Hematopoietic multipotent progenitor cell treated with erythropoietin and hydrocortisone succinate and interleukin-3 and kit ligand, for 6 days (in vitro differentiated cells): ENCODE results near the gene EIF3K.
A peak's percentile ranks its signal among the peaks of the same experiment; 100 is the strongest.

Experiments used
- DNase-seq: peaks from one replicate; pipeline ENCODE4 v3.0.0-alpha.2; 2015

Gene EIF3K

DNA sequence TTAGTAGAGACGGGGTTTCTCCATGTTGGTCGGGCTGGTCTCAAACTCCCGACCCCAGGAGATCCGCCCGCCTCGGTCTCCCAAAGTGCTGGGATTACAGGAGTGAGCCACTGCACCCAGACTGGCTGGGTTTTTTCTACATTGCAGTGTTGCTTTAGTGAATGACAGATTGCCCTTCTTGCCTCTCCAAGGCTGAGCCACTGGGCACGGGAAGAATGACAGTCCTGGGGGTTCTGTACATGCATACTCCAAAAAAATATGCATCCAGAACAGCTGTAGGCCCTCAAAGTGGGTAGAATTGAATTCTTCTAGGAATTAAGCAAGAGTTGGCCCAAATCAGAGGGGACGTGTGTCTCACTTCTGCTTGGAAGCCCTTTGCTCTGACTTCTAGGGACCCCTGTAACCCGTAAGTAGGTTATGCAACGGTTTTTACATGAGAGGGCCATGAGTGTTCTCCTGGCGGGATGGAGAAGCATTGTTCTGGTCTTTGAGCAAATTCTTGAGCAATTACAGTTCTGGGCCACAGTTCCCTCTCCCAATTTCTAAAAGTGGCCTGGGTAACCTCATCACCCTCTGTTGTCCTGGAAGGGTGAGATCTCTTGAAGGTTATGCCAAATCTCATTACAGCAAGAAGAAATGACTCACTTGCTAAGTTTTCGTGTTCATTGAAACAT, 32.1 kb downstream of the EIF3K start:
- no peak for DNase-seq

DNA sequence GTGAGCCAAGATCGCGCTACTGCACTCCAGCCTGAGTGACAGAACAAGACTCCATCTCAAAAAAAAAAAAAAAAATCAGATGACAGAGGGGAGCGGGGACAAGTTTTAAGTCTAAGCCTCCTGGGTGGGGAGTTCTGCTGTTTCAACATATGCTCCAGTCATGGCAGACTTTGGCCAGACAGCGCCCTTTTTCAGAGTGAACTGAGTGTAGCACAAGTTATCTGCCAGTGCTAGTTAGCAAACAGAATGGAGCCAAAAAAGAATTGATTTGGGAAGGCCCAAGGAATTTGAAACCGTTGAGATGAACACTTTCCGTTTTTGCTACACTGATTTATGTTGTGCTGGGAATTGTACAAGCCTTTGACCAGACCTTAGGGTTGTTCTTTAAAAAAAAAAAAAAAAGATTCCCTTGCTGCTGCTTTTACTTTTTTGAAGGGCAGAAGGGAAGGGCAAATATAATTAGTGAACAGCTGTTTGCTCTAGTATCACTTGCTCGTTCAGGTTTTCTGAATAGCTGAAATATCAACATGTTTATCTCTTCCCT, 34.1 kb downstream of the EIF3K start:
- DNase-seq: no peak

DNA sequence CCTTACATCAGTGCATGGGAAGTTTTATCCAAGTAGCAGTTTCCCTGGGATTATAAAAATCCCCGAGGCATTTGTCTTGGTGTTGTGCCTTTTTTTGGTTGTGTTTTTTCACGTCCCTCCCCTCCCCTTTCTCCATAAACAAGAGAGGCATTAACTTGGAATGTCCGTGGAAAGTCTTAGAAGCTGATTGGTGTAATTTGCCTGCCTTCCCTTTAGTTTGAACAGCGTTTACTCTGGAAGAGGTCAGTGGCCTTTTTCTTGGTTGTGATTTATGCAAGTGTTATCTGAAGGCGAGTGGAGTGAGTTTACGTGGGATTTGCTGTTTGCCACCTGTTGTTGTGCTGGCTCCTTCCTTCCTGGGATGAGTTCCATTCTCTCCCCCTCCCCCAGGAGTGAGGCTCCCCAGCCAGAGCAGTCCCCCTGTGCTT, 35.7 kb downstream of the EIF3K start:
- no peak for DNase-seq

DNA sequence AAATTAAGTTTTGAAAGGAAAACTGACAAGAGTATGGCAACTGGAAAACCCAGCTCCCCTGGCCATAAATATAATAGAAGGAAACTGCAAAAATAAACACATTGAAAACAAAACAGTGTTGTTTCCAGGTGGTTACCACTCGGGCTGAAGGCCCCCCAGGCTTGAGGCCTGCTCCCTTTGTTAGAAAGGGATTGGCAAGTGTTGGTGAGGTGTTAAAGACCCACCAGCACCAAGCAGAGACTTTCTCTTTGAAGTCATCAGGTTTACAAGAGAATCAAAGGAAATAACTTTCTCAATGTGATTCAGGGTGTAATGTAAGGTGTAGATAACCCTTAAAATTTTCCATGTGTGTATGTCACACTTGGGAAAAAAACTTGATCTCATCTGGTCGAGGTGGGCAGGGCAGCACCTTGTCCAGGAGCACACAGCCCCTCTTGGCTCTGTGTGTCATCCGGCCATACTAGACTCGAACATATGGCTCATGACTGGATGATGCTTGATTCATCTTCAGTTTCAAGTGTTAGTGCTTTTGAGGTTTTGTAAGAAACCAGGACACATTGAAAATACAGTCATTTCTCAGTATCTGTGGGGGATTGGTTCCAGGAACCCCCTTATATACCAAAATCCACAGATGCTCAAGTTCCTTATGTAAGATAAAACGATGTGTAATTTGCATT, 36.3 kb downstream of the EIF3K start:
- no peak for DNase-seq

DNA sequence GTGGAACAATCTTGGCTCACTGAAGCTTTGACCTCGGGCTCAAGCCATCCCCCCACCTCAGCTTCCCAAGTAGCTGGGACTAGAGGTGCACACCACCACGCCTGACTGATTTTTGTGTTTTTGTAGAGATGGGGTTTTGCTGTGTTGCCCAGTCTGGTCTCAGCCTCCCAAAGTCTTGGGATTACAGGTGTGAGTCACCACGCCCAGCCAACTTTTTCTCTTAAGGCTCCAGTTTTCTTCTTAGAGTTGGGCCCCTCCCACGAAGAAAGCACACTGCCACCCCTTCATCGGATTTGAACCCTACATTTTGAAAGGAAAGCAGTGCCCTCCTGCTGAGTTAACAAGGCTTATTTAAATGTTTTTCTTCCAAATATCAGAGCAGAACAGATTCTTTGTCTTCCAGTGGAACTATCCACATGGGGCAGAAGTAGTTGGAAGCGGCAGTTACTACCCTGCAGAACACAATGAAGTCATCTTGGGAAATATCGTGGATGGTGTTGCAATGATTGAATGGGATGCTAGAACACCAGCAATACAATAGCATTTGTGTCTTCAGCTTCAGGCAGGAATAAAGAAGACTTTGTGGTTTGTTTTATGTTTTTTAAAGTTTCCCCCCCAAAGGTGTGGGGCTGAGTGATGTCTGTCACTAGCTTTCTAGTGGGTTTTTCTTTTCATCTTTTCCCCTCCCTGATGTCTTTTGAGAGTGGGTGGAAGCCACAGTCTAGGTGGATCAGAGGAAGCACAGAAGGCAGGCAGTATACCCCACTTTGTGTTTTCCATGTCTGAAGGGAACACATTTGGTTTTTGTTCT, 37.4 kb downstream of the EIF3K start:
- no peak for DNase-seq

DNA sequence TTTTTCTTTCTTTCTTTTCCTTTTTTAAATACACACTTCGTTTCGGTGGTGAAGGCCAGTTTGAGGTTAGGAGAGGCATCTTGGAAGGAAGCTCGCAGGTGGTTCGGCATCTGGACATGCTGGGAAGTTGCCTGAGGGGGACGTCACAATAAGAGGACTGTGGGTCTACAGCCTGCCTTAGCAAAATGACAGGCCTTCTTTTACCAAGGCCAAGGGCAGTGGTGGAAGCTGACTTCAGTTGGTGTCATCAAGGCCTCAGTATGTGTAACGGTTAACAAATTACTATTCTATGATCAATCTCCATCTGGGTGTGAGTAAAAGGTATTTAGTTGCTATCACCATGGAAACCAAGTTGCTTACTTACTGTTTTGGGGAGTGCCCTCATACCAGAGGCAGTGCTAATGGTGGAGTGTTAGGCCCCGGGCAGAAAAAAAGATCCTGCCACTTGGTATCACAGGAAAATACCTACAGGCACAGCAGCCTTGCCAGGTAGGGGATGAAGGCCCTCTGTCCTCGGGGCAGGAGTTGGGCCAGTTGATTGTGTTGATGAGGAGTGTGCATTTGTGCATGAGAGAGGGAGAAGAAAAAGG, 38.7 kb downstream of the EIF3K start:
- DNase-seq: no peak

DNA sequence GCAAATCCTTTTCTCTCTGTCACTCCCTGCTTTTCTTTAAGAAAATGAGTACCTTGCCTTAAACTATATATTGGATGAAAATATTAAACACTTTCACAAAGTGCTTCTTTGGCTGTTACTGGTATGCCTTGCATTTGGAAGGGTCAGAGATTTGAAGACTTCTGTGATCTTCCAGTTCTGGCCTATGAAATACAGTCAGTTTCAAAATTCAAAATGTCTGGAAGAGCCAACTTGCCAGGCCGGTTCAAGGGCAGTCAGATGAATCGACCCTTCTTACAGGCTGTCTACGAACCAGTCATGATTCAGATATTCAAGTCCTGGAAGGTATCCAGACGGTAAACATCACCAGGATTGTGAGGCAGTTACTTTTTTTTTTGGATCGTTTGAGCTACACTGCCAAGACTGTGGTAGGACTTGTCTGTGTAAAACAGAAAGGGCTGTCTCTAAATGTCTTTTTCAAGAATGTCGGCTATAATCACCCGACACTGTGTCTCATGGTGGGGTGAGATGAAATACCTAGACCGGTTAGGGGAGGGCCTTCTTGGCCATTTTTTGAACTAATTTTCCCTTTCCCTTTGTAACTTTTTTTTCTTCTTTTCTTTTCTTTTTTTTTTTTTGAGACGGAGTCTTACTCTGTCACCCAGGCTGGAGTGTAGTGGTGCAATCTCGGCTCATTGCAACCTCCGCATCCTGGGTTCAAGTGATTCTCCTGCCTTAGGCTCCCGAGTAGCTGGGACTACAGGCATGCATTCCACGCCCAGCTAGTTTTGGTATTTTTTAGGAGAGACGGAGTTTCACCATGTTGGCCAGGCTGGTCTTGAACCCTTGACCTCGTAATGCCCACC, 39.7 kb downstream of the EIF3K start:
- DNase-seq: no peak

DNA sequence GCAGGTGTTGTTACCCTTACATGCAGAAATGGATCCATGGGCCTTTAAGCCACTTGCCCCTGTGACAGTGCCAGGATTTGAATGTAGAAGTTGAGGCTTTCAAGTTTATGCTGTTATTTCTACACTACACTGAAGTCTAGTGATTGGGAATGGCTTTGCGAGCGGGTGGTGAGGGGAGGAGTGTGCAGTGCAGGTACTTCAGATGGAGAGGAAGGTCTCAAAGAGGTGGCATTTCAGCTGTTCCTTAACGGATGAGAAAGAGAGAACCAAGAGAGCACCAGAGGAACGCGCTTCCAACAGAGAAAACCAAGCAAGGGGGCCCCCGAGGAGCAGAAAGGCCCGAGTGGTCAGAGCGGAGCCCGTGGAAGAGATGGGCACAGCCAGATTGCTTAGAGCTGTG, 41.7 kb downstream of the EIF3K start:
- DNase-seq: no peak

DNA sequence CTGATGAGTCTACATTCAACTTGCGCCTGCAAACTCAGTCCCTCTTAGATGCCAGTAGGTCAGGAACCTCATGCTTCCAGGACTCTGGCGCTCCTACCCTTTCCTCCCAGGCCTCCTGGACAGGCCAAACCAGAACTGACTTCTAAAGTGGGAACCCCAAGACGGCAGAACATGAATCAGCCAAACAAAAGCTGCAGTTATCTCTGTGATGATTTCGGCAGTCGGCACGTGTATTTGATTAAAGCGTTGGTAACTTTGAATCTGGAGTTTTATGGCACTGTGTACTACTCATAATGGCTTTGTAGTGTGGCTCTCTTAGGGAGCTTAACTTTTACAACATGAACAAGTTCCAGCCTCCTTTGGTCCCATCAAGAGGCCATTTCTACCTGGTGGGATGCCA, 42.1 kb downstream of the EIF3K start:
- no peak for DNase-seq

DNA sequence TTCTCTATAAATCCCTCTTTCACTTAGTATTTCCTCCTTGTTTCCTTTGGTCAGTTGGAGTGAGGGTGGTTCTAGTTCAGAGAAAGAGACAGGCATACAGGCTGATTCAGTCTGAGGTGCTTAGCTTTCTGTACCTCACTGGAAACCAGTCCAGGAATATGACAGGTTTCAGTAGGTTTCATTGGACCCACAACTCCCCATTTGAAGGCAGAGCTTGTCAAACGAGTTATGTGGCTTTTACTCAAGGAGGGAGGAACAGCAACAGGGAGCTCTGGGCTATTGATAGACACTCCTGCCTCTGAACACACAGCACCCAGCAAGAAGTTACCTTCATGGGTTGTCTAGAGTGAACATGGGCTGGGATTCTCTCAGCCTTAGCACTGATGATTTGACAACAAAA, 43.0 kb downstream of the EIF3K start:
- no peak for DNase-seq

DNA sequence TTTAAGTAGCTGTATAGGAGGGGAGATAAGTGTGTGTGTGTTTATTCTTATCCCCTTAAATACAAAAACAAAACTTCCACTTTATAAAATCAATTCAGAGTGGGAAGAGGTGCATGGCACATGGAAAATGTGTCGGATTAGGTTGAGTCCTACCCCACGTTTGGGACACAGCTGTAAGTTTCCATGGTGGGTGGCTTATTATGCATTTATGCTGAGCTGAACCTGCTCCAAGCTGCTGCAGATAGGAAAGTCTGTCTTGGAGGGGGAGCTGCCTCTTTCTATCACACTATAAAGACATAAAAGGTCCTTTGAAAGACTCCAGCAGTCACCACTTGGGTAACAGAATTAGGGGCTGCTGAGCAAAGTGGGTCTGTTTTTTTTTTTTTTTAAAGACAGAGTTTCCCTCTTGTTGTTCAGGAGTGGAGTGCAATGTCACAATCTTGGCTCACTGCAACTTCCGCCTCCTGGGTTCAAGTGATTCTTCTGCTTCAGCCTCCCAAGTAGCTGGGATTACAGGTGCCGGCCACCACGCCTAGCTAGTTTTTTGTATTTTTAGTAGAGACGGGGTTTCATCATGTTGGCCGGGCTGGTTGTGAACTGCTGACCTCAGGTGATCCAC, 43.7 kb downstream of the EIF3K start:
- DNase-seq: no peak

DNA sequence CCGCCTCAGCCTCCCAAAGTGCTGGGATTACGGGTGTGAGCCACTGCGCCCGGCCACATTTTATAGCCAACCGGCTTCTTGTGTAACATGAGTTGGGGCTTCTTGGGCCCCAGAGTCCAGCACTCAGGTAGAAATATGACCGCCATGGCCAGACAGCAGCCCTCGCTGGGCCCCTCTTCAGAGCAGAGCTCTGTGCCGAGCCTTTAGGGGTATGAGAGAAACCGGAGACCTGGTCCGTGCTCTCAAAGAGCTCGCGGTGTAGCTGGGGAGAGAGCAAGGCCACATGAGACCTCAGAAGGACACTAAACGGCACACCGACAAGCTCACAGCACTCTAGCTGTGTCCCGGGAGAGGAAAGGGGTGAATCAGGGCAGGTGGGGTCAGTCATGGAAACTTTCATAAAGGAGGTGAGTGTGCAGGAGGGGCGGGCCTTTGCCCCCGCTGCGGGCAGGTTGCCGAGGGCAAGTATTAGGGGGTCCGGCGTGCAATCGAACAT, 44.2 kb downstream of the EIF3K start:
- DNase-seq: no peak

DNA sequence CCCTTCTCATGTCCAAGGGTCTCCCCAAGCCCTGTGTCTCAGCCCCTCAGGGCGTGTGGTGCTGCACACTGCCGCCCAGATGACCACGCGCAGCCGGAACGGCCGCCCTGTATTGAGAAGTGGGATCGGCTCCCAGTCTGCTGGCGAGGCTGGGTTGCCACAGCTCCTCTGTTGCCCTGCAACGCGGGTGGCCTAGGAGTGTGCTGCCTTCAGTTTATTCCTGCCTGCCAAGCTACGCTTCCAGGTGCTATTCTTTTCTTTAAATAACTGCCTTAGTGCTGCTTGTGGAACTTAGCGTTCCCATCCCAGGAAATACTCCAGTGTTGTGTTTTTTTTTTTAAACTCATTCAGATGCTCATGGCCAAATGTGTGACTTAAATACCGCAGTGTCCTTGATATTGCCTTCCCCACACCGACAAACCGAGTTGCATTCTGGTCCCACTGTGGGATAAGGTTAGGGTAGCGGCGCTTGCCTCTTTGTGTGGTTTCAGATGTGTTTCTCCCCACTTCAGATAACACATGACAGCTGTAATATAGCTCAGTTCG, 45.0 kb downstream of the EIF3K start:
- peak; percentile 88 for DNase-seq

DNA sequence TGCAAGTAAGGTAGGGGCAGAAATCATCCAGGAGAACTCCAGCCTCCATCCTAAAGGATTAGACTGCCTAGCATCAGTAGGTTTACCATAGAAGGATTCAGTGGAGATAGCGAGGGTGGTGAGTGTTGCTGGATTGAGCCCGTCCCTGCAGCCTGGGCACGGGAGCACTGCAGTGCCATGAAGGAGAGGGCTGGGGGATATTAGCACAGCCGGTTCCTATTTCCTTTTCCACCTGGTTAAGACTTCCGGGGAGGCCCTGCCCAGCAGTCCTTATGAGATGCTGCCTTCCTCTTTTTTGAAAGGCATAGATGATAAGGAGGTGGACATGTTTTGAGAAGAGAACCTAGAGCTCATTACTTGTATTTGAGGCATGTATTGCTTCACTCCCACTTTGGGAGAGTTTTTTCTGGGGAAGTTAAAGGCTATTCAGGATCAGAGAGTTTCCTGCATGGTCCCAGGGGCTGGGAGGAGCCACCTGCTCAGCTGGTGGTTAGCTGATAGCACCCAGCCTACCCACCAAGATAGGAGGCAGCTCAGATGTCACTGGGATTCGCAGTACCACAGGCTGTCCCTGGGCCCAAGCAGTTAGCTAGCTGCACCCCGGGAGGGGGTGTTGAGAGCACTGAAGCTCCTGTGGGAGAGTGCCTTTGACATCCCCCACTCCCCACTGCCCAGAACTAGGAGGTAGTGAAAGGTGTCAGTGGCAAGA, 45.7 kb downstream of the EIF3K start:
- DNase-seq: peak; percentile 87

DNA sequence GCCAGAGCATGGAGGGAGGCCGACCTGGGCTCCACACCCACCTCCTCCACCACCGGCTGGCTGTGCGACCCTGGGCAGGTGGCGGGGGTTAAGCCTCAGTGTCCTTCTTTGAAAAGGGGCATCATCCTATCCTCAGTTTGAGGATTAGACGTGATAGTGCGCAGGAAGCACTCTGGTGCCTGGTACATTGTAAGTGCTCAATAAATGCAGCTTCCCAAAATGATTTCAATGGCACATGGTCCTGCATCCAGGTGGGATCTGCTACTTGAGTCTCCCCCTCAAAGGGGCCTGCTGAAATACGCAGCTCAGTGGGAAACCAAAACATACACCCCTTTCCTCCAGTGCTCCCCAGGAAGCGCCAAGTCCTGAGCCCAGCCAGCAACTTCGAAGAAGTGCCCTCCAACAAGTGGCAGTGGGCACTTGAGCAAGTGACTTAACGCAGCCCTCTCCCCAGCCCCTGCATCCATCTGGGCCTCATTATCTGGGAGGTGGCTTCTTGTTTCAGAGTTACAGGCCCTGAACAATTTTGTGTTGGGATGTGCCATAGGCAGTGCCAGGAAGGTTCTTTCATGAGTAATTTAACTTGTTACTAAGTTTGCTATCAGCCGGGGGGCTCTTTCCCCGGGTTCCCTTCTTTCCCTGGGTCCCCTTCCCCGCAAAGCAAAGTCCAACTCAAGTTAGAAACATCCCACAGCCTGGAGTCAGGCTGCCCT, 46.4 kb downstream of the EIF3K start:
- DNase-seq: no peak

DNA sequence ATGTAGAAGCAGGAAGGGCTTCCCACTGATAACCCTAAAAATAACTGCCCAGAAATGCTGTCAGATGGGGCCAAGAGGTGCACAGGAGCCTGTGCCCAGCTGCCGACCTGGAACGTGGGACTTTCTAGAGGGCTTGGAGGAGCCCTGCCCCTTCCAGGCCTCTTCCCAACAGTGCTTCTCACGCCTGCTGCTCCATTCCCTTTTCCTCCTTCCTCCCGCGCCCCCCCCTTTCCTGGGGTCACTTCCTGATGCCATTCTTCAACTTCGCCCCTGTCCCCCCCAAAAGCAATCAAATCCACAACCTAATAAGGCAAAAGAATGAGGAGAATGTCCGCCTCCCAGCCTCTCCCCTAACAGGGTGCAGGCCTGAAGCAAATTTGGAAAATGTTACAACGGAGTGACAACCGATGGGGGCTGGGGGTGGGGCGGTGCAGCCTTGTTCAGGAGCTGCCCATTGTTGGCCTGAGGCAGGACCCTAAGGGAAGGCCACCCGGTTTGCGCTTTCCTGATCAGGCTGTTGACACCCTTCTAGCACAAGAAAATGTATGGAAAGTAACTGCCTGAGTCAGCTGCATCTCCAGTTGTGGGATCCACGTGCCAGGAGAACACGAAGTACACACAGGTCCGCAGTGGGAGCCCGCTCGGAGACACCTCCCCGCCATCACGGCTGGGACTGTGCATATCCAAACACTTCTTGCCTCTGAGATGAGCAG, 47.1 kb downstream of the EIF3K start:
- peak; percentile 39 for DNase-seq

DNA sequence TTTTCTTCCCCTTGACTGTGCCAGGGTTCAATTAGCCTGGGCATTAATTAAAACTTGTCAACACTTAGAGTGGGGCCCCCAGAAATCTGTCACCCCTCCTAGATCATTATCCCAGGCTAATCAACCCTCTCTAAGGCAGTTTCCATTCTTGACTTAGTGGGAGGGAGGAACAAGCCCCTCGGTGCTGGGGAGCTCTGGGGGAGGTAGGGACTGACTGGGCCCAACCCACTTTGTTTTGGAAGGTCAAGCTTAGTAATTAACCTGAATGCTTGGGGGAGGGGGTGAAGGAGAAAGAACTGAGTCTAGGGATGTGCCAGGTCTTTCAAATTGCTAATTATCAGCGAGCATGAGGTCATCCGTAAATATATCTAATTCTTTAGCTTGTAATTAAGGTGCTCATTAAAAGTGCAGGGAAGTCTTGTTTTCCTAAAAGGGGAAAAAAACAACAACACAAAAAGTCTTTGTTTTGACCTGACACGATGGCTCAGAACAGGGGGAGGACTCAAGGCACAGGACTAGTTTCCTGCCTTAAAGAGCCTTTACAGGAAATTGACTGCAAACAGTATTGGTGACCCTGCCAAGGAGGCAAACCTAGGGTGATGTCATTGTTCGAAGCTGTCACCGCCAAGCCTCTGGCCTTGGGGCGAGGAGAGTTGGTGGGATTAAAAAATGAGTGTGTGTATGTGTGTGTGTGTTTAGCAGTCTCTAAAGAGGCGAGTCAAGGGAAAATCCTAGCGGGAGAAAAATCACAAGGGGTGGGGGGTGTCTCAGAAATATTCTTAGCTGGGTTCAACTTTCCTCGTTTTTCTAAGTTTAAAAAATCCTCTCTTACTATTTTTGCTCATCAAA, 47.9 kb downstream of the EIF3K start:
- DNase-seq: peak; percentile 67

DNA sequence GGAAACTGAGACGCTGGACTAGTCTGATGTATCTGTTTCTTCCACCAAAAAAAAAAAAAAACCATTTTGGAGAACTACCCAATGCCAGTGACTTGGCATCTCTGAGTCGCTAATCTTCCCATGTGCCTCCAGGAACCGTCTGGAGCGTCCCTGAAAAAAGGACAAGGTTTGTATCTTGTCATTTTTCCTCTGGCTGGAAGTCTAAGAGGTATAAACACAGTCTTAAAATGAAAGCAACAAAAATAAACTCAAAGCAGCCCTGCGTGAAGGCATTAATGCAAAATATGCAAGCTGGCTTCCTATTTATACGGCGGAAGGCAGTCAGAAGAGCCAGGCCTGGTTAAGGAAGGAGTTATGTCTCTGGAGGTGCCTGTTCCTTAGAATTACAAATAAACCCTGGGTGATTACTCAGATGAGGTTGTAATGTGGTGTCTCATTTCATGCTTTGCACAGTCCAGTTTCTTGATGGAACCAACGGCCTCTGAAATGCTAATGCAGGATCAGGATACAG, 48.7 kb downstream of the EIF3K start:
- DNase-seq: no peak
